CD4-positive, alpha-beta T cell (primary cell): ENCODE results near the gene LIN54. TPM values are rescaled to one million over a fixed set of nuclear protein-coding genes. Genes with fewer than 3 reads are reported as not detected.
A peak's percentile ranks its signal among the peaks of the same experiment; 100 is the strongest.
"Not testable (repeated sequence)": the region's sequence is repeated elsewhere in the genome, so short reads cannot be mapped to it uniquely, and the experiment has no call there.

Experiments used
- ATAC-seq: fragments of 200-7000 bp; cut with Tn5 transposase; one replicate; pipeline ENCODE4 v1.10.0; 2022; ENCODE audit warnings: mild to moderate bottlenecking; ENCODE audit not compliant: poor library complexity
- CTCF ChIA-PET: fragments of 350-600 bp; sonication (Branson Sonifier 250); formaldehyde crosslinking; loops from one replicate; lab custom pipeline; 2021; ENCODE audit warnings: antibody characterized with exemption, inconsistent platforms; lab: Charles Lee
- POLR2A ChIA-PET: fragments of 350-600 bp; sonication (Branson Sonifier 250); formaldehyde crosslinking; loops from one replicate; lab custom pipeline; 2021; ENCODE audit warnings: antibody characterized with exemption, inconsistent platforms; lab: Charles Lee
- DNase-seq, 14 experiments: peaks; one replicate each; pipeline ENCODE4 v3.0.0-alpha.2; 2013 to 2020; ENCODE audit warnings: mixed read lengths in 2 of 14
- H3K27ac ChIP-seq, 2 donors: one replicate each; pipeline versions ENCODE4 v1.5.1 to v1.7.0; 2013; ENCODE audit warnings: low read length in 2 of 2, low read depth in 1 of 2, mild to moderate bottlenecking in 1 of 2
- H3K27me3 ChIP-seq, 2 experiments: 1 replicate in 1 of 2; 2 replicates in 1 of 2; pipeline versions ENCODE4 v1.6.1 to v1.7.0; 2013; ENCODE audit warnings: low read length in 2 of 2, control low read depth in 1 of 2, mild to moderate bottlenecking in 1 of 2, moderate library complexity in 1 of 2; ENCODE audit not compliant: insufficient read depth in 2 of 2, control insufficient read depth in 1 of 2
- H3K36me3 ChIP-seq: one replicate; pipeline ENCODE4 v1.6.1; 2013; ENCODE audit warnings: low read length, control low read depth; ENCODE audit not compliant: insufficient read depth
- H3K4me1 ChIP-seq: one replicate; pipeline ENCODE4 v1.6.1; 2013; ENCODE audit warnings: low read length, control low read depth; ENCODE audit not compliant: insufficient read depth
- H3K4me3 ChIP-seq: one replicate; pipeline ENCODE4 v1.5.1; 2013; ENCODE audit warnings: mild to moderate bottlenecking, low read length, moderate library complexity
- H3K9me3 ChIP-seq, 2 experiments: 1 replicate in 1 of 2; 2 replicates in 1 of 2; pipeline versions ENCODE4 v1.6.1 to v1.7.0; 2013; ENCODE audit warnings: low read length in 2 of 2, mild to moderate bottlenecking in 2 of 2, control low read depth in 1 of 2, moderate library complexity in 1 of 2; ENCODE audit not compliant: control insufficient read depth in 1 of 2, insufficient read depth in 1 of 2
- H3K27ac Mint-ChIP-seq: one replicate; pipeline ENCODE4 v1.8.0; 2020; ENCODE audit warnings: mixed read lengths
- H3K27me3 Mint-ChIP-seq: one replicate; pipeline ENCODE4 v1.8.0; 2021; ENCODE audit warnings: mixed read lengths
- H3K36me3 Mint-ChIP-seq: one replicate; pipeline ENCODE4 v1.8.0; 2021; ENCODE audit warnings: low read depth, mixed read lengths
- H3K4me1 Mint-ChIP-seq: one replicate; pipeline ENCODE4 v1.8.0; 2021; ENCODE audit warnings: low read depth, mixed read lengths
- H3K4me3 Mint-ChIP-seq: one replicate; pipeline ENCODE4 v1.8.0; 2020; ENCODE audit warnings: mild to moderate bottlenecking, mixed read lengths
- H3K9me3 Mint-ChIP-seq: one replicate; pipeline ENCODE4 v1.8.0; 2020; ENCODE audit warnings: mixed read lengths
- CTCF ChIP-seq: fragments of 200-600 bp; IDR thresholded peaks from one replicate; pipeline ENCODE4 v1.8.0; 2022; ENCODE audit warnings: antibody characterized with exemption, mild to moderate bottlenecking
- intact Hi-C, 2 experiments: fragments of 100-400 bp; cut with DNase I in 1 of 2; cut with micrococcal nuclease in 1 of 2; formaldehyde crosslinking; loops; one replicate each; pipeline versions ENCODE4 v1.15.1 to v1.9.0; 2023 to 2025; cut with DNase I, micrococcal nuclease
- total RNA-seq, 174 experiments: library from RNA in 2 of 174; stranded (reverse) in 2 of 174; gene quantifications; one replicate each; pipeline ENCODE4 v1.2.3 and lab custom pipeline; 2021 to 2026

LIN54 gene
- total RNA-seq, 2 experiments from 2014 or later = 11.0 to 12.1 TPM

DNA sequence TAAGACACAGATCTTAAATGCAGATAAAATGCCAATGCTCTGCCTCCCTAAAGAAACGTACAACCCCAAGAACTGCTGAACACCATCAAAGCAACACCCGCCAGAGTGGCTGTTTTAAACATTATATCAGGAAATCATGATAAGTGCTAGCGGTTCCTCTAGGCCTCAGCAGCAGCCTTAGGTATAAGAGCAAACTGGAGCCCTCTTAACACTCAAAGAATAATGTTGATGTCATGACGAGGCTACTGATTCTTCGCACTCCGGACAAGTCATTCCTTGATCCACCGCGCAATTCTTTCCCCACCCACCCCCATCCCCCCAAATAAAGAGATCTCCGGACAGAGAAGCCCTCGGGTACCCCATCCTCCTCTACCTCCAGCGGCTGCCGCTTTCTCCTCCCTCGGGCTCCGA is 507 bp downstream of the LIN54 start:
- peaks cover 35% of the 10 kb centered on the region for H3K4me1 ChIP-seq
- no peak for TF ChIP-seq CTCF
- peaks cover 17% of the 10 kb centered on the region for H3K36me3 Mint-ChIP-seq
- H3K4me3 Mint-ChIP-seq = peak overlapping the region; percentile 97
- no peaks in the 10 kb centered on the region for H3K27me3 ChIP-seq
- peaks cover 72% of the 10 kb centered on the region for H3K4me1 Mint-ChIP-seq
- H3K27me3 Mint-ChIP-seq = no peaks in the 10 kb centered on the region
- peak overlapping the region; percentile 90 to 94 for H3K27ac ChIP-seq
- H3K27ac Mint-ChIP-seq = peak overlapping the region; percentile 91
- CTCF ChIA-PET = interaction anchor here (1.9 kb wide), 1 partner anchor 26 kb away, joined by 10 read pairs; the partner anchor contains the start of gene COPS4
- ATAC-seq = peak; percentile 8
- intact Hi-C loops = loop anchor here (2.0 to 10.0 kb wide), 6 partner anchors 109 to 638 kb away; partner anchors contain the start of genes HNRNPD (in 2 of the 2), SEC31A (in 2 of the 2), ABRAXAS1 (in 1 of the 2) and THAP9 (in 1 of the 2)
- H3K4me3 ChIP-seq = peak overlapping the region; percentile 93
- no peaks in the 10 kb centered on the region for H3K9me3 ChIP-seq
- no peaks in the 10 kb centered on the region for H3K36me3 ChIP-seq
- POLR2A ChIA-PET = interaction anchor here (1.0 to 5.5 kb wide), 9 partner anchors 11 to 581 kb away, joined by 3 to 156 read pairs (median 5); partner anchors contain the start of genes COPS4, COQ2, HELQ and HNRNPDL
- peak in 4 of 14 experiments; percentile 21 to 54 (median 40) for DNase-seq
- no peaks in the 10 kb centered on the region for H3K9me3 Mint-ChIP-seq

DNA sequence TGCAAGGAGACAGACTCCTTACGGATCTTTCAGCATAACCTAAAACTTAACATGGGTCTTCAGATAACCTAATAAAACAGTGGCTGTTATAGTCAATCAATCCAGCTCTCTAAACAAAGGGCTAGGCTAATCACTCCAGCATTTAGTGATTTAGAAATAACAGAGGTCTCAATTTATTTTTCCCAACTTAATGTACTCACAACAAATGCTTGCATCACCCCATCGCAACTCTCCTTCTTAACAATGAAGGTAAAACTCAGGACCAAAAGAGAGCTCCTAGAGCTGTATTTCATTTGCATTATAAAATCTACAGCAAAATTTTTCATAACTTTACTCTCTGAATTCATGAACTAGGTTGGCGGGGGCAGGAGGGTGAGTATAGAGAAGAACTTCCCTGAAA is 1.1 kb downstream of the LIN54 start:
- Mint-ChIP-seq H3K4me3 (peak overlapping the region; percentile 97), H3K36me3 (peaks cover 17% of the 10 kb centered on the region), H3K27ac (peak overlapping the region; percentile 91), H3K27me3 (no peaks in the 10 kb centered on the region), H3K4me1 (peaks cover 72% of the 10 kb centered on the region), H3K9me3 (no peaks in the 10 kb centered on the region)
- ChIA-PET CTCF (no interaction called here), POLR2A (interaction anchor here (3.0 to 5.5 kb wide), 2 partner anchors 27 to 109 kb away, joined by 30 to 156 read pairs; partner anchors contain the start of genes COPS4 and THAP9)
- no peak for ATAC-seq
- Histone ChIP-seq H3K4me3 (peak overlapping the region; percentile 93), H3K36me3 (no peaks in the 10 kb centered on the region), H3K4me1 (peaks cover 35% of the 10 kb centered on the region), H3K27me3 (no peaks in the 10 kb centered on the region), H3K27ac (peak overlapping the region in 1 of 2 donors; percentile 94), H3K9me3 (no peaks in the 10 kb centered on the region)
- intact Hi-C loops = no loop called here
- DNase-seq = no peak
- no peak for TF ChIP-seq CTCF

- H3K4me1 Mint-ChIP-seq = peaks cover 39% of the 10 kb centered on the region
- H3K4me3 Mint-ChIP-seq, H3K27ac Mint-ChIP-seq, ATAC-seq, H3K9me3 Mint-ChIP-seq, H3K36me3 ChIP-seq, POLR2A ChIA-PET, DNase-seq, H3K27ac ChIP-seq, H3K9me3 ChIP-seq, H3K27me3 ChIP-seq, intact Hi-C loops, CTCF ChIA-PET, H3K4me3 ChIP-seq, H3K27me3 Mint-ChIP-seq: not testable (repeated sequence)
- H3K4me1 ChIP-seq = peaks cover 11% of the 10 kb centered on the region
- peaks cover 19% of the 10 kb centered on the region for H3K36me3 Mint-ChIP-seq
Measured at GRCh38 chr4:83003044-83003791, 7.4 kb downstream of the LIN54 start.
